GM18499 (cell line): Measurements from ENCODE around the gene SIAH1.
"Not testable (repeated sequence)": the region's sequence is repeated elsewhere in the genome, so short reads cannot be mapped to it uniquely, and the experiment has no call there.

Experiments
- ATAC-seq: cut with Tn5 transposase; IDR thresholded peaks from one replicate; pipeline ENCODE4 v1.9.1; 2021; ENCODE audit warnings: moderate number of reproducible peaks; ENCODE audit not compliant: insufficient read depth, unreplicated experiment

The SIAH1 gene

DNA sequence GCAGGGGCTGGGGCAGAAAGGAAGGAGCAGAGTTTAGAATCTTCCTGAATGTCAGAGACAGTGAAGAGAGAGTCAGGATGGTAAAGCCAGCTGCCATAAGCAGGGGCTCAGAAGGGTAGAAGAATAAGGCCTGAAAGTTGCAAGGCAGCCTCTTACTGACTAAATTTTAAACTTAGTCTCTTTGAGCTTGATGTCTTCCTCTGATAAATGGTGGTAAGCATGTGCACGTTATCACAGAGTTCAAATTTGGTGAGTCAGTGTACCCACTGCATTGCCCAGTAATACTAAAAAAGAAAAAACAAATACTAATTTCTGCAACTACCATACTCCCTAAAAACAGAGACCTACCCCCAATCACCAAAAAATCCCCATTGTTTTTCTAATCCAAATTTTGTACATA is 45.2 kb downstream of the SIAH1 start:
- no peak for ATAC-seq

DNA sequence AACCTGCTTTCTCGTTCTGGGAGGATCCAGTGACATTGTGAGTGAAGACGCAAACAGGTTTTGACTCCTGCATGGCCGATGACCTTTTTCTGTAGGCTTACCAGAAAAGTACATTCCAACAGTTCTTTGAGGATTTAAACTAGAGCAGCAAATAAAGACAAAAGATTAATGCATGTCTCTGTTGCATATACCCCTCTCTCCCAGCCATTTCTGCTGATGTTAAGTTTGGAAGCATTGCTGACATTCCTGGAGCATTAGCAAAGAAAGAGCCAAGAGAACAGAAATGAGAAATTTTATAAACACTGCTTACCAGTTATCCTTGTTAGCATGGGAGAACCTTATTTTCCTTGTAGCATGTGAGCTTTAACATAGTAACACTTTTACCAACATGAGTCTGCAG is 49.3 kb downstream of the SIAH1 start:
- ATAC-seq: no peak

DNA sequence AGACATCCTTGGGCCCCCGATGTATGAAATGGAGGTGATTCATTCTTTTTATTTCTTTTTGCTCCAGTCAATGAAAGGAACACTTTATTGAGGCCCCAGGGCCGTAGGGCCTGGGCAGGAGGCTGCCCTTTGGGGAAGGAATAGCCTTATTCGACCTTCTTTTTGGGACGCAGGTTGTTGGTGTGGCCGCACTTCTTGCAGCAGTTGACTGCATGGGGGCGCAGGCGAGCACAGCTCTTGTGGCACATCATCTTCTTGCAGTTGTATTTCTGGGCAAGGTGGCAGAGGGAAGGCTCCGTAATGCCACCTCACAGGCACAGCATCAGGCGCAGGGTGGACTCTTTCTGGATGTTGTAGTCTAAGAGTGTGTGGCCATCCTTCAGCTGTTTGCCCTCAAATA is 50.9 kb downstream of the SIAH1 start:
- no peak for ATAC-seq

DNA sequence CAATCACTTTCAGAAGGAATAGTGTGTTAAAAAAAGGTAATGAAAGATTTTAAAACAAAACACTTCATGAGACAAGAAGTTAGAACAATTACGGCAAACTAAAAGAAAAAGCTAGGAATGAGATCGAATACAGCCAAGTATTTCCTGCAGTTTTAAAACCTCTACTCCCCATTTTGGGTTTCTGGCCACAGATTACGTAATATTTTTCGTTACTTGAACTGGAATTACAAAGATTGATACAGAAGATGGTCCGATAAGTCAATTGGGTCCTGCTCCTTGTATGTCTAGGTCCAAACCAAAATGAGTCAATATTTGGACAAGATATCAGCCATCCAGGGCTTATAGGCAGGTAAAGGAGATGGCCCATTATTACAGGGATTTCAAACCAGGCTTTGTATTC is 52.2 kb downstream of the SIAH1 start:
- no peak for ATAC-seq

DNA sequence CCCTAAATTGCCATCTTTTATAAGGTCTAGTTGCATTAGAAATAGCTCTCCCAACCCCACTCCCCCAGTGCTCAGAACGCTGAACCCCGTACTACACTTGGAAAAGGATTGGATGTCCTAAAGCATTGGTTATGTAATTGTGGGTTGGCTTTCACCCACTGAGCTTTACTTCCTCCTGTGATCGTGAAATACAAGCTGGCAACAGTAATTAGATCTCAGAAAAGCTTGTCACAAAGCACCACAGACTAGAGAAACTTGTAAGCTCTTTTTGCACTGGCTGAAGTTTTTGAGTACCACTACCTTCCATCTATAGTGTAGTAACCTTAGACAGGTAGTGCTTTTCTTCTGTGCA is 54.4 kb downstream of the SIAH1 start:
- ATAC-seq: no peak

DNA sequence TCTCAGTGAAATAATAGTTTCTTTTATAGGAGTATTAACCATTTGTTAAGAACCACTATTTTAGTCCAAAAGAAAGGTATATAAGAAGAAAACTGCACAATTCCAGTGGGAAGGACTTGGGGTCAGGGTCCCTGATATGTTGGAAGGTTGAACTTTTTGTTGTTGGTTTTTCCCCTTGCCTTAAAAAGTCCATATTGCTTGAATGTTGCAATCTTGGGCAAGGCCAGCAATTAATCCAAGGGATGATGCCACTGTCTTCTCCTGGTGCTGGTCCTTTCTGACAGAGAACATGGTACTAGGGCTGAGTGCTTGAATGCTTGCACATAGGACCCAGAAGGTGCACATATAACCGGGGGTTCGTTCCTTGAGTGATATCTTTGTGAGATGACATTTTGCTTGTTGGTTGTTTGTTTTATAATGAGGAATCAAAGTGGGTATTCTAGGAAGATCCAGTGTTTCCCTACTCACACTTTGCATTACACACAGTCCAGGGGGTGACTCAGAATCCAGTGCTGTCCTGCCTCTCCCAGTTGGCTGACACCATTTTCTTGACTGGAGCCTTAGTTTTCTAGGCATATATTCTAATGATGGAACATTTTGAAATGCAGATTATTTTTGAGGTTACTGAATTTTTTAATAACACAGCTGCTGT is 54.9 kb downstream of the SIAH1 start:
- no peak for ATAC-seq

DNA sequence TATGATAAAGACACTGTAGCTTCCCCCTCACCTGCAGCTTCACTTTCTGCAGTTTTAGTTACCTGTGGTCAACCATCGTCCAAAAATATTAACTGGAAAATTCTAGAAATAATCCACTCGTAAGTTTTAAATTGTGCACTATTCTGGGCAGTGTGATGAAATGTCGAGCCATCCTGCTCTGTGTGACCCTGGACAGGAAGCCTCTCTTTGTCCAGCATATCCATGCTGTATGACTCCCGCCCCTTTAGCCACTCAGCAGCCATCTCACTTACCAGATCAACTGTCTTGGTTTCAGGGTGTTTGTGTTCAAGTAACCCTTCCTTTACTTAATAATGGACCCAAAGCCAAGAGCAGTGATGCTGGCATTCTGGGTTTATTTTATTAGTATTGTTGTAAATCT is 56.1 kb downstream of the SIAH1 start:
- no peak for ATAC-seq

DNA sequence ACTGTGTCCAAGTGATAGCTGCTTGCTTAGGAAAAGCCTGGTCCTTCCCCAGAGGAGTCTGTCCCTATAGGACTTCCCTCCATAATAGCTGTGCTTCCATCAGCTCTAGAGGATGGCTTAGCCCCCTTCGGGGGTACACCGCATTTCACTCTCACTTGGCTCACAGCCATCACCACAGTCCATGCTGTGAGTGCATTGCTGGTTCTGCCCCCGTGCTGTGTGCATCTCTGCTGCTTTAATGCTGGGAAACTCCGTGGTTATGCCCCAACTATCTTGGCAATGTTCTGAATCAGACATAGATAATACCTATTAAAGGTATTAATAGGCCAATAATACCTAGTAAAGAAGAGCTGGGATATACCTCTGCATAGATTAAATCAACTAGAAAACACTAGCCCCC is 58.3 kb downstream of the SIAH1 start:
- no peak for ATAC-seq

DNA sequence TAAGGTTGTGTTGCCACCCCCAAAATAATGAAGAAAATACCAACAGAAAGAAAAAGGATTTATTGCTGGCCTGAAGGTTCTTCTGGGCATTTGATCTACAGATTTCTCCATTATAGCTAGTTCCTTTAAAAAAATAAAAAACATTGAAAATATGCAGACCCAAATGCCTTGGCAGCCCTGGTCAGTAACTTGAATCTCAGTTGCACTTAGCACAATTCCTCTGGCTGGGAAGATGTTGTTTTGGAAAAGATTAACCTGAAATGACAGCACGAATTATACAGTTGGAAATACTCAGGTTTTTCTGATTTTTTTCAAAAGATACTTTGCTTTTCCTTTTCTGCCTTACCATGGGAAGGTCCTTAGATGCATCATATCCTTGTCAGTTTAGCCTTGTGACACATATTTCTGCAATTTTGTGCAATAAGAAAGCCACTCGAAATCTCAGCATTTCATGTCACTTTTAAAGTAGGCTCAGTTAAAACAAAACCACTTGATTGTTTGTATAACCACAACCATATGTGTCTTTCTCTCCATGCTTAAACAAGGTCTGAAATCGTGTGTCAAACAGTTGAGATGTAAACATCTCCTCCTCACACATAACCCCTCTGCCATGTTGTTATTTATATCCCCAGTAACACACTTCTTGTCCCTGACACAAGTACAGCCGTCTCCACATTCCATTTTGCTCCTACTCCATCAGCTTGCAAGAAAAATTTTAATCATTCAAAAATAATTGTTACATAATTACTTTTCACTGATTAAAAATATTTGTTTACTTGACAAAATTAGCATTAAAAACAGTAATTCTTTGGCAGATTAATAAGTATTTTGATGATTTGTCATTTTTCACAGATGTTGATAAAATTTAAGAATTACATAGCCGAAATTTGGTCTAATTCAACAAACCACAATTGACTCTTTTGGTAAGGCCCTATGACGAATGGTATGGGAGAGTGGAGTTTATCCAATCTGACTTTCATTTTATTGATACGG is 61.1 kb downstream of the SIAH1 start:
- no peak for ATAC-seq

DNA sequence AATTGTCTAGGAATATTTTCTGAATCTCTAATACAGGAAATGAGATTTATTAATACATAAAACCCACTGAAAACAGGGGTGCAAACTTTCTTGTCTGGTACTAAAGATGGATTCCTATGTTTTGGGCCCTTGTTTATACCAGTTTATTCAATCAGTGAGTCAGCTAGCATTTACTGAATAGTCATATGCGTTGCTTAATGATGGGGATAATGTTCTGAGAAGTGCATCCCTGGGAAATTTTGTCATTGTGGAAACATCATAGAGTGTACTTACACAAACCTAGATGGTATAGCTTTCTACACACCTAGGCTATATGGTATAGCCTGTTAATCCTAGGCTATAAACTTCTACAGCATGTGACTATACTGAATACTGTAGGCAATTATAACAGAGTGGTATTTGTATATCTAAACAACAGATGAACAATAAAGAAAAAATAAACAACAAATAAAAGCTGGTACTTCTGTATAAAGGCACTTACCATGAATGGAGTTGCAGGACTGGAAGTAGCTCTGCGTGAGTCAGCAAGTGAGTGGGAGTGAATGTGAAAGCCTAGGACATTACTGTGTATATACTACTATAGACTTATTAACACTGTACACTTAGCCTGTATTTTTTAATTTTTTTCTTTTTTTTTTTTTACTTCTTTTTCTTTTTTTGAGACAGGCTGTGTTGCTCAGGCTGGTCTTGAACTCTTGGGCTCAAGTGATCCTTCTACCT is 63.7 kb downstream of the SIAH1 start:
- ATAC-seq: no peak

DNA sequence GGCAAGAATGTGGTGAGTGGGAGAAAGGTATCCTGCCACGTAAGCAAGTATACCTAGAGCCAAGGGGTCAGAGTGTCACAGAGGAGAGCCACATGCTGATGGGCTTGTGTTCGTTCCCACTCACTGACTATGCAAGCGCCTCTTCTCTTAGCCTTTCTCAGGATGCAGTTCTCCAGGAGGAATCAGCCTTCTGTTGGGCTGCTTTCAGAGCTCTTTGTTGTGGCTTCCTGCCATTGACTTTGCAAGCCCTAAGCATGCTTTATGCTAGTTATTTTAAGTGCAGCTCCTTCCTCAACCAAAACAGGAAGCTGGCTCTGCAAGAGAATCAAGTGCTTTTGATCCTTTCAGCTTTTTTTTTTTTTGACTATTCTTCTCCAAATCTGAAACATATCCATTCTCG is 66.6 kb downstream of the SIAH1 start:
- no peak for ATAC-seq

DNA sequence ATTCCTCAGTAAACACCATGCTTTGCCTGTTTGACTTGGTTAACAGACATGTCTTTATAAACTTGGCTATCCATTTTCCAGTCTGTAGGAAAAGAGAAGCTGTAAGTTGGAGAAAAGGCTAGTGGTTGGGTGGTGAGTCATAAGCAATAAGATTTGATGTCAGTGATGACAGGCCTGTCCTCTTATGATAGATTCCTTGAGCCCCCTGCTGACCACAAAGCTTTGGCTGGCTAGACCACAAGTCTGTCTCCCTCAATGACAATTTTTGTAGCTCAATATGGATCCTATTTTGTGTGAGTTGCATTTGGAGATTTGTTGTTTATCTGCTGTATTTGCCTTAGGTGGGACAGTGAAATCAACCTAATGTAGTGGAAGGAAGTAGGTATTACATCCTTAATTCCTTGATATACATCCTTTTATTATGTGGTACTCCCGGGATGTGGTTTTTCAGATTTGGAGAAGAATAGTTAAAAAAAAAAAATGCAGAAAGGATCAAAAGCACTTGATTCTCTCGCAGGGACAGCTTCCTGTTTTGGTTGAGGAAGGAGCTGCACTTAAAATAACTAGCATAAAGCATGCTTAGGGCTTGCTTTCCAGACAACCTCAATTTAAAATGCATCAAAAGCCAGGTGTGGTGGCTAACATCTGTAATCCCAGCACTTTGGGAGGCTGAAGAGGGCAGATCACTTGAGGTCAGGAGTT is 67.4 kb downstream of the SIAH1 start:
- no peak for ATAC-seq

DNA sequence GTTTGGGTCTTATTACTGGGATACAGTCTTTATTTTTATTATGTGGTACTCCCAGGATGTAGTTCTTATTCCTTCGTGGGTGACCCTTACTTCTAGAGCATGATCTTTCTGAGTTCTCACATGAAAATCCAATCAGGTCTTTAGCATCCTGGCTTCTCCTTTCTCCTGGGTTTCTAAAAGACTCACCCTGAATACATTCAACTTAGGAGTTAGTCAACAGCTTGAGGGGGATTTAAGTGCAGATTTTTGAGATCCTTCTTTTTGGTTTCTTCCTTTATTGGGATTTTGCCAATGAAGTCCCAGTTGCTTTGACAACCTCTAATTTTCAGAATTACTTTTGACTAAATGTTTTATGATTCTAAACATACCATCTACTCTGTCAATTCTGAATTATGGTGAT is 68.2 kb downstream of the SIAH1 start:
- no peak for ATAC-seq

DNA sequence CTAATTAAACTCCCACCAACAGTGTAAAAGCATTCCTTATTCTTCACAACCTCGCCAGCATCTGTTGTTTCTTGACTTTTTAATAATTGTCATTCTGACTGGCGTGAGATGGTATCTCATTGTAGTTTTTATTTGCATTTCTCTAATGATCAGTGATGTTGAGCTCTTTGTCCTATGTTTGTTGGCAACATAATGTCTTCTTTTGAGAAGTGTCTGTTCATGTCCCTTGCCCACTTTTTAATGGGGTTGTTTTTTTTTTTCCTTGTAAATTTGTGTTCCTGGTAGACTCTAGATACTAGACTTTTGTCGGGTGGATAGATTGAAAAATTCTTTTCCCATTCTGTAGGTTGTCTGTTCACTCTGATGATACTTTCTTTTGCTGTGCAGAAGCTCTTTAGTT is 71.3 kb downstream of the SIAH1 start:
- not testable (repeated sequence) for ATAC-seq

DNA sequence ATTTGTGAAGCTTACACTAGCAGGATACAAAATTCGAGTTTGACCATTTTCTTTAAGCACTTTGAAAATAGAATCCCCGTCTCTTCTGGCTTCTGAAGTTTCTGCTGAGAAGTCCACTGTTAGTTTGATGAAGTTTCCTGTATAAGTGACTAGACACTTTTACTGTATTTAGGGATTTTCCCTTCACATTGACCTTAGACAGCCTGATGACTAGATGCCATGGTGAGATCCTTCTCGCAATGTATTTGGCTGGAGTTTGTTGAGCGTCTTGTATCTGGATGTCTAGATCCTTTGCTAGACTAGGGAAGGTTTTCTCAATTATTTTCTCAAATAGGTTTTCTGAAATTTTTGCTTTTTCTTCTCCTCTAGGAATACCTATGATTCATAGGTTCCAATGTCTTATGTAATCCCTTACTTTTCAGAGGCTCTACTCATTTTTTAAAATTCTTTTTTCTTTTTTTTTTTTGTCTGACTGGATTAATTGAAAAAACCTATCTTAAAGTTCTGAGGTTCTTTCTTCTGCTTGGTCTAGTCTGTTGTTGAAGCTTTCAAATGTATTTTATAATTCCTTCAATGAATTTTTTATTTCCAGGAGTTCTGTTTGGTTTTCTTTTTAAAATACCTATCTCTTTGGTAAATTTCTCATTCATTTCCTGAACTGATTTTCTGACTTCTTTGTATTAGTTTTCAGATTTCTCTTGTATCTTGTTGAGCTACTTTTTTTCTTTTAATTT is 74.1 kb downstream of the SIAH1 start:
- no peak for ATAC-seq
